Heart left ventricle (tissue), 16 donors: Measurements from ENCODE around the gene HLA-B. TPM values are rescaled to one million over a fixed set of nuclear protein-coding genes. Genes with fewer than 3 reads are reported as not detected.
A peak's percentile ranks its signal among the peaks of the same experiment; 100 is the strongest.

Experiments
- ATAC-seq, 4 donors: fragments of 200-7000 bp; cut with Tn5 transposase; one replicate each; pipeline ENCODE4 v1.9.1; 2020 to 2022; ENCODE audit warnings: moderate library complexity in 4 of 4, mild to moderate bottlenecking in 3 of 4, moderate number of reproducible peaks in 1 of 4
- DNase-seq, 5 donors: peaks; one replicate each; pipeline ENCODE4 v3.0.0-alpha.2; 2020
- H3K27ac ChIP-seq, 12 donors: fragments of 200-600 bp; sonication (generic) in 4 of 12; one replicate each; pipeline versions ENCODE4 v1.5.0 to v1.8.0; 2016 to 2022; ENCODE audit warnings: mild to moderate bottlenecking in 2 of 12
- H3K27me3 ChIP-seq, 9 donors: fragments of 200-600 bp; sonication (generic) in 2 of 9; one replicate each; pipeline versions ENCODE4 v1.5.1 to v1.8.0; 2016 to 2022; ENCODE audit warnings: mild to moderate bottlenecking in 3 of 9
- H3K36me3 ChIP-seq, 9 donors: fragments of 200-600 bp; sonication (generic) in 2 of 9; one replicate each; pipeline versions ENCODE4 v1.5.0 to v1.8.0; 2018 to 2022; ENCODE audit warnings: mild to moderate bottlenecking in 2 of 9
- H3K4me1 ChIP-seq, 12 donors: fragments of 200-600 bp; sonication (generic) in 4 of 12; one replicate each; pipeline versions ENCODE4 v1.5.0 to v1.8.0; 2016 to 2022; ENCODE audit warnings: mild to moderate bottlenecking in 3 of 12
- H3K4me3 ChIP-seq, 12 donors: fragments of 200-600 bp; sonication (generic) in 4 of 12; one replicate each; pipeline versions ENCODE4 v1.5.0 to v1.8.0; 2017 to 2022; ENCODE audit warnings: mild to moderate bottlenecking in 9 of 12, moderate library complexity in 4 of 12
- H3K9me3 ChIP-seq, 12 donors: fragments of 200-600 bp; sonication (generic) in 4 of 12; one replicate each; pipeline versions ENCODE4 v1.5.0 to v1.8.0; 2016 to 2022; ENCODE audit warnings: mild to moderate bottlenecking in 1 of 12
- CTCF ChIP-seq, 12 donors: fragments of 200-600 bp; sonication (generic) in 4 of 12; IDR thresholded peaks; one replicate each; pipeline versions ENCODE4 v1.5.0 to v1.8.0; 2018 to 2022; ENCODE audit warnings: antibody characterized with exemption in 12 of 12, mild to moderate bottlenecking in 5 of 12
- POLR2A ChIP-seq, 2 donors: fragments of 450-650 bp; IDR thresholded peaks; one replicate each; pipeline ENCODE4 v1.6.1; 2017; ENCODE audit warnings: antibody characterized with exemption in 2 of 2, mild to moderate bottlenecking in 2 of 2, moderate library complexity in 2 of 2
- WGBS, 4 donors: extraction: QIAGEN DNeasy Blood & Tissue Kit in 2 of 4; methylation state at CpG; one replicate each; pipeline versions ENCODE4 v1.1.5 to v1.1.7; 2013 to 2018; 5-methylcytosine and 5-hydroxymethylcytosine counted together
- intact Hi-C, 10 donors: fragments of 100-400 bp; cut with DNase I; formaldehyde crosslinking; loops; one replicate each; pipeline versions ENCODE4 v1.11.1 to v1.14.2; 2022
- microRNA-seq, 4 donors: library from miRNA; unstranded; fragments of <30 nt; microRNA quantifications; one replicate each; pipeline versions ENCODE4 to v1.2.0, GENCODE V29; 2017 to 2020
- polyA plus RNA-seq, 2 donors: library from polyadenylated mRNA; stranded (reverse); fragments of 200-250 nt; gene quantifications; one replicate each; pipeline ENCODE4 v1.2.3, GENCODE V29; 2013
- total RNA-seq, 9 donors: library from RNA; depleted of rRNA in 2 of 9; stranded (reverse); fragments of >200 nt in 2 of 9; fragmentation: NEBNext Ultra II Directional in 3 of 9; extraction: Animal tissue kit (Norgen Biotek cat#: 25700) in 3 of 9; gene quantifications; one replicate each; pipeline versions ENCODE4 v1.1.0 to v1.2.4, GENCODE V29; 2016 to 2023
- donor health status: ischemic (EF 13 %, LVEDD 7.1; RV severe dilation, severe dysfunction).
- donor health status: healthy with polysubstance abuse.
- donor health status: DM: no; HTN: yes; CAD: no.
- donor health status: DM: no; HTN: no; CAD: no.
- donor health status: ischemic (EF 25% LVEDD 6.9; RV normal size, moderate dysfunction).
- donor health status: ischemic (EF 25% LVEDD 5.7; RV mildly dilated, moderate dysfunction).
- donor health status: healthy.
- donor health status: DM: yes; HTN: yes; CAD: no.
- donor health status: ischemic (EF 35%, LVEDD 5.7; RV mildly dilated, moderate dysfunction).
- donor health status: nonischemic (EF 11% LVEDD 7.7; RV severe dilation, severe dysfunction).
- donor health status: DM: yes; HTN: yes; CAD: no.
- donor health status: PGD.
- donor health status: ischemic (EF 29% LVEDD 5.4; RV normal size, mild dysfunction).
- donor health status: nonischemic (EF 23%, LVEDD 6.1; RV moderate dilation, normal function).

The HLA-B gene
- total and polyA plus RNA-seq, 11 donors: 235 to 2,858 (median 390) TPM

- DNase-seq: peak in 1 of 5 donors; percentile 57
- Histone ChIP-seq H3K4me1 (peaks cover 0 to 11% (median 4%) of the 10 kb centered on the region in 12 donors), H3K4me3 (peak overlapping the region in 2 of 12 donors; percentile 47 to 56), H3K9me3 (no peaks in the 10 kb centered on the region), H3K27ac (no peak overlapping the region), H3K36me3 (no peaks in the 10 kb centered on the region), H3K27me3 (peaks cover 0 to 57% (median 8%) of the 10 kb centered on the region in 9 donors)
- 44 to 74% (median 67%) methylated on average over 10 to 14 of the region's 14 CpGs for WGBS, 4 donors
- intact Hi-C loops: no loop called here
- TF ChIP-seq CTCF (IDR thresholded peaks at IDR 0.05): no peak
- TF ChIP-seq POLR2A (IDR thresholded peaks at IDR 0.05): no peak
- ATAC-seq: no peak
These were observed 49.3 kb downstream of the HLA-B start for GRCh38 chr6:31307669-31308049.

- DNase-seq: no peak
- TF ChIP-seq POLR2A (IDR thresholded peaks at IDR 0.05): no peak
- no peak for TF ChIP-seq CTCF (IDR thresholded peaks at IDR 0.05)
- intact Hi-C loops: no loop called here
- Histone ChIP-seq H3K9me3 (no peaks in the 10 kb centered on the region), H3K27ac (no peak overlapping the region), H3K36me3 (no peaks in the 10 kb centered on the region), H3K27me3 (peaks cover 0 to 41% (median 8%) of the 10 kb centered on the region in 9 donors), H3K4me1 (peaks cover 0 to 11% (median 4%) of the 10 kb centered on the region in 12 donors), H3K4me3 (no peak overlapping the region)
- no peak for ATAC-seq
- 52 to 89% (median 84%) methylated on average over 4 of the region's 4 CpGs for WGBS, 4 donors
These were observed 51.2 kb downstream of the HLA-B start for GRCh38 chr6:31305703-31306219.

- DNase-seq (no peak), ATAC-seq (no peak)
- Histone ChIP-seq H3K36me3 (no peaks in the 10 kb centered on the region), H3K4me3 (no peak overlapping the region), H3K4me1 (peaks cover 0 to 11% (median 4%) of the 10 kb centered on the region in 12 donors), H3K27me3 (peaks cover 0 to 35% (median 8%) of the 10 kb centered on the region in 9 donors), H3K27ac (no peak overlapping the region), H3K9me3 (no peaks in the 10 kb centered on the region)
- no peak for TF ChIP-seq CTCF (IDR thresholded peaks at IDR 0.05)
- TF ChIP-seq POLR2A (IDR thresholded peaks at IDR 0.05): no peak
- WGBS, 4 donors: 57 to 77% (median 67%) methylated on average over 4 of the region's 4 CpGs
- intact Hi-C loops: no loop called here
These were observed 52.3 kb downstream of the HLA-B start for GRCh38 chr6:31304683-31305082.

Small RNAs within 50 kb of the gene (microRNA-seq; reads per million reads assigned to microRNA genes)
- 0 to 0.77 (median 0.21) reads per million in 4 donors for gene MIR6891

Other genes with a start within 250 kb of the HLA-B start
- gene C6orf15, start 244.6 kb downstream of the HLA-B start, total RNA-seq: not detected
- not detected for gene C6orf15, start 244.6 kb downstream of the HLA-B start, polyA plus RNA-seq
- 1 to 10 TPM in 7 of 9 donors, under 1 TPM in 2; 0.63 to 5.5 (median 2.9) TPM for gene PSORS1C1, start 242.4 kb downstream of the HLA-B start, total RNA-seq
- gene PSORS1C1, start 242.4 kb downstream of the HLA-B start, polyA plus RNA-seq: 1 to 10 TPM in 1 of 2 donors, under 1 TPM in 1; 0.37 to 5.8 TPM
- under 1 TPM in 1 of 9 donors, not detected in 8; 0.56 TPM for gene CDSN, start 236.7 kb downstream of the HLA-B start, total RNA-seq
- gene CDSN, start 236.7 kb downstream of the HLA-B start, polyA plus RNA-seq: under 1 TPM in 1 of 2 donors, not detected in 1; 0.15 TPM
- not detected for gene PSORS1C2, start 218.1 kb downstream of the HLA-B start, total RNA-seq
- not detected for gene PSORS1C2, start 218.1 kb downstream of the HLA-B start, polyA plus RNA-seq
- gene CCHCR1, start 199.4 kb downstream of the HLA-B start, total RNA-seq: 10 to 100 TPM in 6 of 9 donors, 1 to 10 TPM in 3; 6.0 to 16.4 (median 12.5) TPM
- gene CCHCR1, start 199.4 kb downstream of the HLA-B start, polyA plus RNA-seq: 10 to 100 TPM in 1 of 2 donors, 1 to 10 TPM in 1; 10.0 to 10.3 TPM
- gene TCF19, start 198.6 kb downstream of the HLA-B start, total RNA-seq: 10 to 100 TPM in 1 of 9 donors, 1 to 10 TPM in 8; 1.8 to 12.9 (median 2.7) TPM
- 1 to 10 TPM; 1.8 to 2.6 TPM for gene TCF19, start 198.6 kb downstream of the HLA-B start, polyA plus RNA-seq
- 1 to 10 TPM in 1 of 9 donors, under 1 TPM in 7, not detected in 1; 0.16 to 1.3 (median 0.31) TPM for gene POU5F1, start 186.5 kb downstream of the HLA-B start, total RNA-seq
- gene POU5F1, start 186.5 kb downstream of the HLA-B start, polyA plus RNA-seq: under 1 TPM; 0.72 to 0.91 TPM
- 1,000 to 10,000 TPM in 1 of 9 donors, 100 to 1,000 TPM in 8; 160 to 1,096 (median 318) TPM for gene HLA-C, start 85.1 kb downstream of the HLA-B start, total RNA-seq
- 100 to 1,000 TPM; 182 to 211 TPM for gene HLA-C, start 85.1 kb downstream of the HLA-B start, polyA plus RNA-seq
- gene MICA, start 46.4 kb upstream of the HLA-B start, total RNA-seq: 10 to 100 TPM in 7 of 9 donors, 1 to 10 TPM in 2; 8.9 to 21.0 (median 11.5) TPM
- gene MICA, start 46.4 kb upstream of the HLA-B start, polyA plus RNA-seq: 10 to 100 TPM in 1 of 2 donors, 1 to 10 TPM in 1; 8.5 to 48.4 TPM
- gene MICB, start 141.0 kb upstream of the HLA-B start, total RNA-seq: 1 to 10 TPM; 1.1 to 8.8 (median 1.5) TPM
- gene MICB, start 141.0 kb upstream of the HLA-B start, polyA plus RNA-seq: 1 to 10 TPM in 1 of 2 donors, under 1 TPM in 1; 0.84 to 1.3 TPM
- not detected for gene MCCD1, start 171.8 kb upstream of the HLA-B start, total RNA-seq
- not detected for gene MCCD1, start 171.8 kb upstream of the HLA-B start, polyA plus RNA-seq
- gene DDX39B, start 184.8 kb upstream of the HLA-B start, total RNA-seq: 100 to 1,000 TPM; 122 to 209 (median 164) TPM
- 100 to 1,000 TPM; 162 to 193 TPM for gene DDX39B, start 184.8 kb upstream of the HLA-B start, polyA plus RNA-seq
- gene ATP6V1G2, start 189.4 kb upstream of the HLA-B start, total RNA-seq: 1 to 10 TPM; 1.1 to 3.5 (median 1.4) TPM
- gene ATP6V1G2, start 189.4 kb upstream of the HLA-B start, polyA plus RNA-seq: 1 to 10 TPM; 1.3 to 2.2 TPM
- gene NFKBIL1, start 190.4 kb upstream of the HLA-B start, total RNA-seq: 10 to 100 TPM in 8 of 9 donors, 1 to 10 TPM in 1; 10.0 to 17.8 (median 12.4) TPM
- 10 to 100 TPM; 18.2 to 22.9 TPM for gene NFKBIL1, start 190.4 kb upstream of the HLA-B start, polyA plus RNA-seq
- gene LTA, start 215.1 kb upstream of the HLA-B start, total RNA-seq: under 1 TPM in 2 of 9 donors, not detected in 7; 0.18 to 0.64 TPM
- gene LTA, start 215.1 kb upstream of the HLA-B start, polyA plus RNA-seq: under 1 TPM in 1 of 2 donors, not detected in 1; 0.07 TPM
- gene TNF, start 218.4 kb upstream of the HLA-B start, total RNA-seq: 1 to 10 TPM in 3 of 9 donors, under 1 TPM in 5, not detected in 1; 0.32 to 7.6 (median 0.51) TPM
- gene TNF, start 218.4 kb upstream of the HLA-B start, polyA plus RNA-seq: under 1 TPM; 0.15 to 0.32 TPM
- gene LTB, start 225.2 kb upstream of the HLA-B start, total RNA-seq: 10 to 100 TPM in 1 of 9 donors, 1 to 10 TPM in 2, under 1 TPM in 2, not detected in 4; 0.30 to 15.6 (median 1.0) TPM
- gene LTB, start 225.2 kb upstream of the HLA-B start, polyA plus RNA-seq: under 1 TPM; 0.50 to 0.72 TPM
- gene LST1, start 229.1 kb upstream of the HLA-B start, total RNA-seq: 10 to 100 TPM in 2 of 9 donors, 1 to 10 TPM in 6, not detected in 1; 1.6 to 58.0 (median 3.7) TPM
- 1 to 10 TPM; 2.3 to 5.2 TPM for gene LST1, start 229.1 kb upstream of the HLA-B start, polyA plus RNA-seq
- gene NCR3, start 235.8 kb upstream of the HLA-B start, total RNA-seq: 1 to 10 TPM in 1 of 9 donors, under 1 TPM in 1, not detected in 7; 1.00 to 2.5 TPM
- not detected for gene NCR3, start 235.8 kb upstream of the HLA-B start, polyA plus RNA-seq